Right lobe of liver (tissue), 4 donors: Measurements from ENCODE around the gene WIF1.

Source experiments
- POLR2A ChIP-seq: fragments of 450-650 bp; IDR thresholded peaks from one replicate; pipeline ENCODE4 v1.6.1; 2017; ENCODE audit warnings: antibody characterized with exemption, mild to moderate bottlenecking
- TF ChIP-seq, protein P1 (sequence below), 4 donors: fragments of 200-600 bp in 3 of 4; fragments of 450-650 bp in 1 of 4; IDR thresholded peaks; one replicate each; pipeline versions ENCODE4 v1.5.1 to v1.8.0; 2016 to 2022; ENCODE audit warnings: antibody characterized with exemption in 4 of 4, mild to moderate bottlenecking in 2 of 4
- donor health status: DM: no; HTN: no; CAD: no.
- donor health status: DM: no; HTN: no; CAD: no.
- donor health status: DM: no; HTN: yes; CAD: no.

- TF ChIP-seq, protein P1, sequence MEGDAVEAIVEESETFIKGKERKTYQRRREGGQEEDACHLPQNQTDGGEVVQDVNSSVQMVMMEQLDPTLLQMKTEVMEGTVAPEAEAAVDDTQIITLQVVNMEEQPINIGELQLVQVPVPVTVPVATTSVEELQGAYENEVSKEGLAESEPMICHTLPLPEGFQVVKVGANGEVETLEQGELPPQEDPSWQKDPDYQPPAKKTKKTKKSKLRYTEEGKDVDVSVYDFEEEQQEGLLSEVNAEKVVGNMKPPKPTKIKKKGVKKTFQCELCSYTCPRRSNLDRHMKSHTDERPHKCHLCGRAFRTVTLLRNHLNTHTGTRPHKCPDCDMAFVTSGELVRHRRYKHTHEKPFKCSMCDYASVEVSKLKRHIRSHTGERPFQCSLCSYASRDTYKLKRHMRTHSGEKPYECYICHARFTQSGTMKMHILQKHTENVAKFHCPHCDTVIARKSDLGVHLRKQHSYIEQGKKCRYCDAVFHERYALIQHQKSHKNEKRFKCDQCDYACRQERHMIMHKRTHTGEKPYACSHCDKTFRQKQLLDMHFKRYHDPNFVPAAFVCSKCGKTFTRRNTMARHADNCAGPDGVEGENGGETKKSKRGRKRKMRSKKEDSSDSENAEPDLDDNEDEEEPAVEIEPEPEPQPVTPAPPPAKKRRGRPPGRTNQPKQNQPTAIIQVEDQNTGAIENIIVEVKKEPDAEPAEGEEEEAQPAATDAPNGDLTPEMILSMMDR (IDR thresholded peaks at IDR 0.05), result no peak
- TF ChIP-seq POLR2A, result no peak
Measured at GRCh38 chr12:65152596-65152995, 31.5 kb upstream of the WIF1 start.
